Activated gamma-delta T cell (primary cell): ENCODE results near the gene RAC2.
"Not testable (repeated sequence)": the region's sequence is repeated elsewhere in the genome, so short reads cannot be mapped to it uniquely, and the experiment has no call there.

ENCODE experiments used
- DNase-seq: peaks from one replicate; lab custom pipeline; 2025; lab: John Stamatoyannopoulos, UW

RAC2 gene

DNA sequence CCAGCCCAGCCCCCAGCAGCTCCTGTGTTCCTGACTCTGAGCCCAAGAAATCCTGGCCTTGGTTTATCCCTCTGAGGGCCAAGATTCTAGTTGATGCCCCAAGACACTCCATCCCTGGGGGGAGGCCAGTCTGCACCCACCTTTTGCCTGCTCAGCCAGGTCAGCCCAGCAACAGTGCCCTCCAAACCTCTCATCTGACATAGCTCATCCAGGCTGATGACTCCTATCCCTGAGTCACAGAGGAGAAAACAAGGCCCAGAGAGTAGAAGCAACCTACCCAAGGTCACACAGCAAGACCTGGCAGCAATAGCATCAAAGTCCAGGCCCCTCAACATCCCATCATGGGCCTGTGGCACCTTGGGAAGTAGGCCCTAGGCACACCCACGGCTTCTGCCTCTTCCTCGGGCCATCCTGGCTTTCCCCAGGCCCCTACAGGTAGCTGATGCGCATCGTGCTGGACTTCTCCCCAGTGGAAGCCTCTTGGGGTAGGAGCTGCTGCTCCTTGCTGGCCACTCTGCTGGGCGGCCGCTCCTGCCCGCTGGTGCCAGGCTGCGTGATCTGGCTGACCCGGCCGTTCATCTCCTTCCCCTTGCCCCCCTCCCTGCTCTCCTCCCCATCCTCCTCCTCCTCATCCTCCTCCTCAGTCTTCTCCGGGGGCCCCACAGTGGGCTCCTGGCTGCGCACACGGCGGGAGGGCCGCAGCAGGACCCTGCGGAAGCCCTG is 37.8 kb downstream of the RAC2 start:
- DNase-seq = no peak

DNA sequence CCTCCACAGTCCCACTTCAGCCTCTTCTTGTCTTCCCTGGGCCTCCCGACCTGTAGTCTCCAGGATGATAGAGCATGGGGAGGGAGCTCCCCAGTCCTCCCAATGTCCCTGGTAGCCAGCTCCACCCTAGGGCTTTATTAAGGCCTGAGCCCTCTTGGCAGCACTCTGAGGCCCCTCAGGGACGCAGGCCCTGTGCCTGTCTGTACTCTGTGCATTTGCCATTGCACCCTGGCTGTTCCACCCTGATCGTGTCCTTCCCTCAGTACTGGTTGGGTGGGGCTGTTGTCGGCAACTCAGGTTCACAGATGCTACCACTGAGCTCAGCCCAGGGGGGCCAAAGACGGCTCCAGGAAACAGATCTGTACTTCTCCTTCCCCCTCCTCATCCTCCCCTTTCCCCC is 39.0 kb downstream of the RAC2 start:
- no peak for DNase-seq

GRCh38 chr22:37204045-37204655 is 39.9 kb downstream of the RAC2 start:
- DNase-seq = no peak

- no peak for DNase-seq
Observed at GRCh38 chr22:37203354-37204044, 40.6 kb downstream of the RAC2 start.

DNA sequence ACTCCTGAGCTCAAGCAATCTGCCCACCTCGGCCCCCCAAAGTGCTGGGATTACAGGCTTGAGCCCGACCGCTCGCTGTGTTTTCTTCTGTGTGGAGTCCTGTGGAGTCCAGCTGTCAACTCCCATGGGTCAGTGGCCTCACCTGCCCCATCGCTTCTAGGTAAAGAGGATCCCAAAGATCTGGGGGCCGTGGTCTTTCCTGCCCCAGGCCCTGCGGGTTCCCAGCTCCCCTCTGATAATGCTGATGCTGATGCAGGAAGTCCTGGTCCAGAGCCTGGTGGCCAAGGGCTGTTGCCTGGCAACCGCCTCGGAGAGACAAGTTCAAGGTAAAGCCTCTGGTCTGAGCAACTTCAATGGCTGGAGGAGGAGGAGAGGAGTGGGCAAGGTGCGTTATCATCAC is 41.4 kb downstream of the RAC2 start:
- DNase-seq = no peak

- no peak for DNase-seq
Observed at GRCh38 chr22:37202001-37202555, 42.0 kb downstream of the RAC2 start.

DNA sequence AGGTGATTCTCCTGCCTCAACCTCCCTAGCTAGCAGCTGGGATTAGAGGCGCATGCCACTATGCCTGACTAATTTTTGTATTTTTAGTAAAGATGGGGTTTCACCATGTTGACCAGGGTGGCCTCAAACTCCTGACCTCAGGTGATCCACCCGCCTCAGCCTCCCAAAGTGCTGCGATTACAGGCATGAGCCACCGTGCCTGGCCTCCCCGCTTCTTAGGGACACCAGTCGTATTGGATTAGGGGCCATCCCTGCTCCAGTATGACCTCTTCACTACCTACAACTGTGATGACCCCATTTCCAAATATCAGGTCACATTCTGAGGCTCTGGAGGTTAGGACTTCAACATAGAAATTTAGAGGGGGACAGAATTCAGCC is 42.6 kb downstream of the RAC2 start:
- DNase-seq = not testable (repeated sequence)

DNA sequence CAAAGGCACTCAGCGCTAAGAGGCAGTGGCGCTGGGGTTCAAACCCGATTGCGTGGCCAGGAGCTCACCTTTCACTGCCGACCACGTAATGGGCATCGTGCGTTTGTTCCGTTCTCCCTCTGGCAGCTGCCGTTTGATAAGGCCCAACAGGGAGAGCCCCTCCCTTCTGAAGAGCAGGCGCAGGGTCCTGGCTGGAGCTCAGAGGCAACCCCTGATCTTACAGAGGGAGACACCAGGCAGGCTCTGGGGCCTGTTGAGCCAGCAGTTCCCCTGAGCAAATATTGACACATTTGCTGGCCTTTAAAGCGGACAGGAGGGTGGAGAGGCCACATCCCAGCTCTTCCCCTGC is 44.3 kb downstream of the RAC2 start:
- DNase-seq = no peak

DNA sequence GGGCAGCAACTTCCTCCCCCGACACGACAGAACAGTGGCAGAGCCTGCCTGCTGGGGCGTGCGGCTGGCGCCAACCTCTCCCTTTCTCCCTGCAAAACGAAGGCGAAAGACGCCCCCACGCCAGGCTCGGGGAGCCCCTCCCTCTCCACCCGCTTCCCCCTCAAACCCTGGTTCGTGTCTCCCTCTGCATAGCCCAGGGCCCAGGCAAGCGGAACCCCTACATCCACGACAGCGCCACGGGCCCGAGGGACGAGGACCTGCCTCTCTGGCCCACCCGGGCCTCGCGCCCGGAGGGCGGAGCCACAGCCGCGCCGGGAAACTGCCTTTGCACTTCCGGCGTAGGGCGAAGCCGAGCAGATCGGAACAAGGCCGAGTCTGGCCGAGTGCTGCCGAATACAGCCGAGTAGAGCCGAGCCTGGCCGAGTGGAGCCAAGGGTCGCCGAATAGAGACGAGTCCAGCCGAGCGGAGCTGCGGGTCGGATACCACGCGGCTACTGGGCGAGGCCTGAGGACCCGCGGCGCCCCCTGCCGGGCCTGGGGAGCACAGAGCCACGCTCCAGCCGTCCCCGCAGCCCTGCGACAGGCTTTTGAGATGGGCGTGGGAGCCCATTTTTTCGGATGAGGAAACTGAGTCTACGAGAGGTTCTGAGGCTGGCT is 44.8 kb downstream of the RAC2 start:
- peak; percentile 97 for DNase-seq

DNA sequence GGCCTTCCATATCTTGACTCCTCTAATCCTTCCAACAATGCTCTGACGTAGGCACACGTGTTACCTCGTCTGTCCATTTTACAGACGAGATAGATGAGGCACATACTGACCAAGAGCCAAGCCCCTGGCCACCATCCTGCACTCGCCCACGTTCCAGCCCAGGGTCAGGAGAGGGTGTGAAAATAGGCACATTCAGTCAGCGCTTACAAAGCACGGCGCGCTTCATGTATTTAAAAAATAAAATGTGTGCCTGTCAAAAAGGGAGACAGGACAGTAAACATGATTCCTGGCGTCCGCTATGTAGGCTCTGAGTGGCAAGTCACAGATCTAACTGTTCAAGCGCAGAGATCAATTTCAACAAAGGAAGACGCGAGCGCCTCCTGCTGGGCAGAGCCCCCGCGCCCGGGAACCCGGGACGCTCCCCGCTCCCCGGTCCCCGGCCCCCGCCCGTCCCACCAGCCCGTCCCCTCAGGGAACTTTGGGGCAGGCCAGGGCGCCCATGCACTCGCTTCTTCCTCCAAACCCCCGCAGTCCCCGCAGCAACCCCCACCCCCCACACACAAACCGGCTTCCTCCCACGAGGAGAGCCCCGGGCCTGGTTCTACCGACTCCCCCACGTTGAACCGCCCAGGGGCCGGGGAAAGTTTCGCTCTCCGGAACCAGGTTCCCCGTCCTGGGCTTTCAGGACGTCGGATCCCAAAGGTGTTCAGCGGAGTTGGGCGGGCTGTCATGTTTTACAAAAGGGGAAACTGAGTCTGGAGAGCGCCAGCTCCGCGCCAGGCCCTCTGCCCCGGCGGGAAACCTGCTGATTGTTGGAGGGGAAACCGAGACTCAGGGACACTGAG is 45.6 kb downstream of the RAC2 start:
- peak; percentile 72 for DNase-seq

GRCh38 chr22:37197451-37198257 is 46.4 kb downstream of the RAC2 start:
- no peak for DNase-seq

DNA sequence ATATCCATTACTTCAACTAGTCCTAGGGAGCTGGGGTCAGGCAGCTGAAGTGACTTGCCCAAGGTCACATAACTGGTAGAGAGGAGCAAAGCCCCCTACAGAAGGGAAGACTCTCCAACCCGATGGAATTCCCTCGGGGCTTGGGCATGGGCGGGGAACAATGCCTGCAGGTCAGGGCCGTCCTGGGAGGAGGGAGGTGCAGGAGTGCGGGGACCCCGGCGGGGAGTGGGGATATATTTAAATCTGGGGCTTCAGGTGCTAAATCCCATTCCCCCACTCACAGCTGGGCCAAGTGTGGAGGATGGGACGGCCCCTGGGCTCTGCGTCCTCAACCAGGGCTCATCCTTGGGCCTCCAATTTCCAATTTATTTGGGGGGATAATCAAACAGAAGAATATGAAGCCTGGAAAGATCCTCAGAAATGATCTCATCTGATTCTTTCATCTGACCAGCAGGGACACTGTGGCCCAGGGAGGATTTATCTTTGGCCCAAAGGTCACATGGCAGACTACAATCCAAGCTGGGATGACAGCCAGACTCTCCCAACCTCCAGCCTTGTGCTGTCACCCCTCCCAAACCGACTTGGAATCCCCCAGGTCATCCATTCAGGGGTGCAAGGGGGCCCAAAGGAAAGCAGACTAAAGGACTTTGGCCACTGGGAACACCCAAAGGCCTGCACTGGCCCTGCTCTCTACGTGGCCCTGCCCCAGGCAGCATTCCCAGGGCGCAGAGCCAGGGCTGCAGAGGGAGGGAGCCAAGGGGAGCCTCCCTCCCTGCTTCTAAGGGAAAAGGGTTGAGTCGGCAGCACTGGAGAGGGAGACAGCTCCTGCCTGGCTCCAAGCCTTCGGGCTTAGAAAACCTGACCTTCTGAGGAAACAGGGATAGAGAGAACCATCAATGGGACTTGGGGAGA is 47.3 kb downstream of the RAC2 start:
- no peak for DNase-seq

GRCh38 chr22:37195921-37196320 is 48.1 kb downstream of the RAC2 start:
- no peak for DNase-seq

GRCh38 chr22:37194750-37195149 is 49.3 kb downstream of the RAC2 start:
- no peak for DNase-seq

DNA sequence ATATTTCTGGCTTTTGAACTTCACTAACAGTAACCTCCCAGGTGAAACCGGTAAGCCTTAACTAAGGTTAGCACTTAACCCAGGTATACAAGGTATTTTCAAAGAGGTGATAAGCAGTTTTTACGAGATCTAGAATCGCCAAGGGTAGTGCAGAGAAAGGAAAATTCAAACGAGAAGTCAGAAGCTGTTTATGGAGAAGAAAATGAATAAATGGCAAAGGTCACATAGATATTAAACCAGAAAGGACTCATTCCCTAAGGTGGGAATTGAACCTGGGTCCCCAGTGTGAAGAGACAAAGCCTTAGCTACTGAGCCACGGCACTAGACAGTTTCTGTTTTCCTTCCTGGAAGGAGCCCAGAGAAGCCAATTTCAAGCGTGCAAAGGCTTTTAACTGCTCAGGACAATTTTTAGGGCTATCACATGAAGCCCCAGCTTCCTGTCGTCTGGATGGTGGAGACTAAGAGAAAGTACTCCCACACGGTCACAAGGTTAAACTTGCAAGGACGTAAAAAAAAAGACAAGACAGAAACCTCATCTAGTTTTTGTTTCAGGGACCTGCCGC is 50.4 kb downstream of the RAC2 start:
- DNase-seq = no peak

DNA sequence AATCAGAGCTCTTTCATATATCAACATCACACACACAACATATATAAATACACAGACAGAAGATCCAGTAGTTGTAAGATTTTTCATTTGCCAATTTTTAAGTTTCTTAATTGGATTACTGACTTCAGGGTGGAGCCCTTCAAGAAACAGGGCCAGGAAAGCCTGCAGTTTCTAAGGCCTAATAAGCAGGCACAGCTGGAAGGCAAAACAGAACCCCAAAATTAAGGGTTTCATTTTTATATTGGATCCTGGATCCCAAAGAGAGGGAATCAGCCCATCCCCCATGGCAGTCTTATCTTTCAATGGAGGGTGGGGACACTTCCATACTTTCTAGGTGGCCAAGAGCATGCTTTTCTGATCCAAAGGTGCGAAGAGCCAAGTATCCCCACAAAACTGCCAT is 51.3 kb downstream of the RAC2 start:
- DNase-seq = no peak

- DNase-seq = no peak
Observed at GRCh38 chr22:37192204-37192603, 51.9 kb downstream of the RAC2 start.

DNA sequence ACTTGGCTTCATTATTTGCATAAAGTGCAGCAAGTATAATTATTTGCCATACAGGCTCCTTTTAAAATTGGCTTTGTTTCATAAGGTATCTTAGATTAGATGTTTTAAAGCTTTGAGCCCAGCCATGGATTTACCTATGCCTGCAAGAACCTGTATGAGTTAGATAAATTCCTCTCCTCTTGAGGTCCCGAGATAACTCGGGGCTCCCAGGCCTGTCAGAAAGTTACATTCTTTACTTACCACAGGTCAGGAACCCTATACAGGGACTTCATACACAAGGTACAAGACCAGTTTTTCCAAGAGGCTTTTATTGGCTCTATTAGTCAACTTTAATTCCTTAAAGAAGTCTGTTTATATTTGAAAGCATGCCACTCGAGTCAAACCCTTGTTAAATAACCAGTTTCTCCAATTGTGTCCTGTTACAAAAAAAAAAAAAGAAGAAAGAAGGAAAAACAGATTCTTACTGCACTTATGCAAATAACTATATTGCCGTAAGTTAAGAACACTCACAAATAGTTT is 53.7 kb downstream of the RAC2 start:
- DNase-seq = no peak

GRCh38 chr22:37188901-37189466 is 55.1 kb downstream of the RAC2 start:
- no peak for DNase-seq
